ENCODE data around the gene MFF.

MFF gene

GRCh38 chr2:227406177-227407031, 81.4 kb downstream of the MFF start:
- no peak for DNase-seq (ENCODE audit: low read depth in 2 of 2)
